Activated CD4-positive, alpha-beta T cell treated with anti-CD3 and anti-CD28 coated beads, Interleukin-2, amount 50 U/mL, for 1 hour (primary cell): ENCODE results near the gene TMEM131L.
A peak's percentile ranks its signal among the peaks of the same experiment; 100 is the strongest.
"Not testable (repeated sequence)": the region's sequence is repeated elsewhere in the genome, so short reads cannot be mapped to it uniquely, and the experiment has no call there.

Source experiments
- DNase-seq: peaks from one replicate; pipeline ENCODE4 v3.0.0-alpha.2; 2020

Gene TMEM131L

DNA sequence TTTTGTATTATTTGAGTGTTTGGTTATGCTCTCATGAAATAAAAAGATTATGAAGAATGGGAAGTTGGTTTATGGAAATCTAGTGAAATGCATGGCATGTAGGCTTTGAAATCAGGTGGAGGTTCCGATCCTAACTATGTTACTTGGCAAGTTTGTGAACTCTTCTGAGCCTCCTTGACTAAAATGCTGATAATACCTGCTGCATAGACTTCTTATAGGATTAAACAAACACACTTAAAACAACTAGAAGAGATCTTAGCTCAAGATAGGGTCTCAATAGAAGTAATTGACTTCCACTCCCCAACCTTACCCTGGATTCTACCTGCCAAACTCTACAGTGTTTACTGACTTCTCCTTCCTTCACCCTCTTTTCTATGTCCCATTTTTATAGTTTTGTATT lies 195.7 kb downstream of the TMEM131L start:
- no peak for DNase-seq

DNA sequence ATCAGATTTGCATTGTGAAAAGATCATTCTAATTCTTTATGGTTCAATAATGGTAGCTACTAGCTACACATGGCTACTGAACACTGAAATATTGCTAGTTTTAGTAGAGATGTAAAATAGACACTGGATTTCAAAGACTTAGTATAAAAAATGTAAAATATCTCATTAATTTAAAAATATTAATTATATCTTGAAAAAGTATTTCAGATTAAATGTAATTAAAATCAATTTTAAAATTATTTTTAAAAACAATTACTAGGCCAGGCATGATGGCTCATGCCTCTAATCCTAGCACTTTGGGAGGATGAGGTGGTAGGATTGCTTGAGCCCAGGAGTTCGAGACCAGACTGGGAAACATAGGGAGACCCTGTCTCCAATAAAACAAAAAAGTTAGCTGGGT lies 197.5 kb downstream of the TMEM131L start:
- DNase-seq: no peak

DNA sequence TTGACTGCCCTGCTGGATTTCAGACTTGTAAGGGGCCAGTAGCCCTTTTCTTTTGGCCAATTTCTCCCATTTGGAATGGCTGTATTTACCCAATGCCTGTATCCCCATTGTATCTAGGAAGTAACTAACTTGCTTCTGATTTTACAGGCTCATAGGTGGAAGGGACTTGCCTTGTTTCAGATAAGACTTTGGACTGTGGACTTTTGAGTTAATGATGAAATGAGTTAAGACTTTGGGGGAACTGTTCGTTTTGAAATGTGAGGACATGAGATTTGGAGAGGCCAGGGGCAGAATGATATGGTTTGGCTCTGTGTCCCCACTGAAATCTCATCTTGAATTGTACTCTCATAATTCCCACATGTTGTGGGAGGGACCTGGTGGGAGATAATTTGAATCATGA lies 200.3 kb downstream of the TMEM131L start:
- DNase-seq: not testable (repeated sequence)

DNA sequence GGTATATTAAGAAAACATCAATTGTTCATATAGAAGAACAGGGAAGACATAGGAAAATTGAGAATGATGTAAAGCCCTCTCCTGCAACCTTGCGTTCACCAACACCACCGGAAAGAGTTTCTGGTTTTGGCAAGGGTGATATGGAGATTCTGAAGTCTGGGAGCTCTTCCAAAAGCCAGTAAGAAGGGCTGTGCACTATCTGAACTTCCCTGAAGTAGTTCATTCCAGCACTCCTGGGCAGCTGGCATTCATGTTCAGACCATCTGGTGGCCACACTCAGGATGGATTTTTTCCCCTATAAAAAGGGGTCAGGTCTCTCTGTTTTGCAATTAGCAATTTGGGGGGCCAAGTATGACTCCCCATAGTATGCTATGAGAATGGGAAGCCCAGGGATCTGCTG lies 202.5 kb downstream of the TMEM131L start:
- no peak for DNase-seq

DNA sequence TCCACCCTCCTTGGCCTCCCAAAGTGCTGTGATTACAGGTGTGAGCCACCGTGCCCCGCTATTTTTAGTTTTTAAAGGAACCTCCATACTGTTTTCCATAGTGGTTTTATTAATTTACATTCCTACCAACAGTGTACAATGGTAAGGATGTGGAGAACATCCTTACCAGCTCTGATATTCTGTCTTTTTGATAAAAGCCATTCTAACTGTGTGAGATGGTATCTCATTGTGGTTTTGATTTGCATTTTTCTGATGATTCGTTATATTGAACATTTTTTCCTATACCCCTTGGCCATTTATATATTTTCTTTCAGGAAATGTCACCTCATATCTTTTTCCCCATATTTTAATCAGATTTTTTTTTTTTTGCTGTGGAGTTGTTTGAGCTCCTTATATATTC lies 203.7 kb downstream of the TMEM131L start:
- DNase-seq: no peak

DNA sequence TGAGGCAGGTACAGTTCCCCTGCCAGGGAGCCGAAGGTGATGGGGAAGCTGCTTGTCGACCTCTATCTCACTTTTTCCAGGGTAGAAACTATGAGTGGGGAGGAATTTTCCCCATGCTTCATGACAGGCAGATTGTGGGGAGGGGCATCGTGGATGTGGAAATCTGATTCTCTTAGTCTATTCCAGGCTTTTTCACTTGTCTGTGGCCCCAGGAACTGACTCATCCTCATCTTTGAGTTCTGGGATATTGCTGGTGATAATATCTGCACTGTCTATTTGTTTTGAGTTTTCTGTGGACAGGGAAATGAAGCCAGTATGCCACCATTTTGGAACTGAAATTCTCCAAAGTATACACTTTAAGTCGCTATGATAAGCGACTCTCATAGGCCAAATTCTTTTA lies 210.3 kb downstream of the TMEM131L start:
- DNase-seq: no peak

DNA sequence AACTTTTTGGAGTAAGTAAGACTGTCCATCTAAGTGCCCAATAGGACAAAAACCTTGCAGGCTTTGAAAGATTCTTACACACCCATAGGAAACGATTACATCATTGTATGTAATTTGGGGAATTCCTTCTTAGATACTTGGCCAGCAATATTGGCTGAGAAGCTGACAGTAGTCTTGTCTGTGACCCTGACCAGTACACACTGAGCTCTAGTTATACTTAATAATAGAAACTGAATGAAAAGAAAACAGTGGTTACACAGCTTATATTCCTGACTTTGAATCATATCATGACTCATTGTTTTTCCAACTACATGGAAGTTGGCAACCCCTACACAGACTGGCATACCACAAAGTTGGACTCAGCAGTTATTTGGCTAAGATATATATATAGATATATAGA lies 210.8 kb downstream of the TMEM131L start:
- no peak for DNase-seq

DNA sequence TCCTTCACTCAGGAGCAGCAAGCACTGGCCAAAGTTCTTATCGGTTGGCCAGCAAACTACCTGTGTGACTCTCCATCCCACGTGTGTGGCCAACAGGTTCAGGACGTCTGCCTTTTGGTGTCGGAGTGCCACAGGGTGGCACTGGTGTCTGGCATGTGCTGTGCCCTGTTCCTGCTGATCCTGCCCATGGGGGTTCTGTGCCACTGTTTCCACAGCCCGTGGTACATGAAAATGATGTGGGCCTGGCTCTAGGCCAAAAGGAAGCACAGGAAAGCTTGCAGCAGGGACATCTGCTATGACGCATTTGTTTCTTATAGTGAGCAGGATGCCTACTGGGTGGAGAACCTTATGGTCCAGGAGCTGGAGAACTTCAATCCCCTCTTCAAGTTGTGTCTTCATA lies 213.3 kb downstream of the TMEM131L start:
- no peak for DNase-seq

DNA sequence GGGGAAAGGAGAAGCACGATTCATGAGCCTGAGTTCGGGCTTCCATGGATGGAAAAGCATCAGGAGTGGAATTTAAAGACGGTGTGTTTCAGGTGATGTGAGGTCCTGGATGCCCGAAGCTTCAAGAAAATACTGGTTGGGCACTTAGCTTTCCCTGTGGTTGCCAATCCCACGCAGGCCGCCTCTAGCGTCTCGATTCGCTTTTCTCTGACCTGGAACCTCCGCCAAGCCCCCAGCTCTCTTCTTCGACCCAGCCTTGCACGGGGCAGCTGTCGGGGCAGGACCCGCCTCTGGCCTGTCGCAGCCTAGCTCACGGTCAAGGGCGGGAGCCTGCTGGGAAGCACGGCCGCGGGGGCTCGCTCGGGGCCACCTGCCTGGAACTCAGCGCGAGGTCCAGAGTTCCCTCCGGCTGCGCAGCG lies 217.6 kb downstream of the TMEM131L start:
- DNase-seq: no peak

DNA sequence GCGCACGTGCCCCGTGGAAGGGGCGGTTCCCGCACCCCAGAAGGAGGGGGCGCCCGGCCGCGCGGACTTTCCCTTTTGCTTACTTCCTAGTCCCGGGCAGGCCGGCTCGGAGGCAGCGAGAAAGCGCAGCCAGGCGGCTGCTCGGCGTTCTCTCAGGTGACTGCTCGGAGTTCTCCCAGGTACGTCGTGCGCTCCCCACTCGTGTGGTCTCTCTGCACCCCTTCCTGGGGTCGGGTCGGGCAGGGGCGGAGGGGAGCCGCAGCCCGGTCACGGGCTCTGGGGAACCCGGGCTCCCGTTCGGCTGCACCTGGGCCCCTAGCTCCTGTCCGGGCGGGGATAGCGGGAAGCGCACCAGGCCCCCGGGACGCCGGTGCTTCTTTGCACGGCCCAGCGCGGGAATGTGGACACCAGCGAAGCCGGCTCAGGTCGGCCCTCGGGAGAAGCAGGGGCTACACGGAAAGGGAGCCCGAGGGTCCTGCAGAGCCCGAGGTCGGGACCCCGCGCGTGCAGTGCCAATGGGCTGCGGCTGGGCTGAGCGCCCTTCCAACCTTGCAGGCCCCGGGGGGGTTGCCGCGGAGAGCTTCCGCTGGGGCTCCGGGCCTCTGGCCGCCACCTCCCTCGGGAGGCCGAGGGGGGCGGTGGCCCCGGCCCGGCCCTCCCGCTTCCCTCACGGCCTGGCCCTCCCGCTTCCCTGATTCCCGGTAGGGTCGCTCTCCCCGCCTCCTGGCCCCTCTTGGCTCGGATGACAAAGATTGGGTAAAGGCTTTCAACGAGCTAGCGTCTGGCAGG lies 218.2 kb downstream of the TMEM131L start, which contains the start of gene TLR2:
TLR2 (plus strand) TSS at position 99 of the 789 bp plus-strand sequence. CDS start 18,628 bp downstream, outside the sequence.
- peak; percentile 69 for DNase-seq

DNA sequence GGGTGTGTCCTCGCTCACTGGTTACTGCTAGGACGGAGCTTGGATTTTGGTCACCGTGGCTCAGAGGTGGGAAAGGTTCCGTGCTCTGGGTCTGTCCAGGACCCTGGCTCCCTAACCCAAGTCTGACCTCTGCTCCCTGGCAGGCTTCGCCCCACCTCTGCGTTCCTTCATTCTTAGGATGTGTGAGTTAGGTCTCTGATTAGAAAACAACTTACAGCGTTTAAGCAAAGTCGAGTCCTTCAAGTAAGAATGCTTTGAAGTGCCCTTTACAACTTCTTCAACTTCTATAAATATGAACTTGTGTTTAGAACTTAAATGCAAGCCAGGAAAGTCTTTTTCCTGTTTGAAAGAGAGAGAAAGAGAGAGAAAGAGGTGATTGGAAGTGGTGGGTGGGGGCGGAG lies 218.8 kb downstream of the TMEM131L start:
- no peak for DNase-seq
